Naive thymus-derived CD8-positive, alpha-beta T cell (primary cell): Measurements from ENCODE around the gene ZNF787. TPM values are rescaled to one million over a fixed set of nuclear protein-coding genes. Genes with fewer than 3 reads are reported as not detected.

Experiments
- ATAC-seq, 2 donors: fragments of 150-1000 bp; cut with Tn5 transposase in 1 of 2; sonication (Bioruptor Pico), chemical (Tn5 transposase) in 1 of 2; 1 replicate in 1 of 2; 2 replicates in 1 of 2; pipeline ENCODE4 v1.10.0; 2021; ENCODE audit warnings: mild to moderate bottlenecking in 2 of 2, moderate library complexity in 2 of 2
- POLR2A ChIA-PET: fragments of 350-600 bp; sonication (Branson Sonifier 250); formaldehyde crosslinking; loops from one replicate; lab custom pipeline; 2021; ENCODE audit warnings: antibody characterized with exemption; lab: Charles Lee
- DNase-seq, 10 donors: peaks; one replicate each; pipeline versions ENCODE4 v3.0.0 to v3.0.0-alpha.2; 2020 to 2022
- H3K27ac Mint-ChIP-seq, 10 donors: one replicate each; pipeline ENCODE4 v1.8.0; 2020 to 2022; ENCODE audit warnings: mild to moderate bottlenecking in 10 of 10, mixed read lengths in 10 of 10, moderate library complexity in 4 of 10, inconsistent platforms in 1 of 10
- H3K27me3 Mint-ChIP-seq, 5 donors: one replicate each; pipeline ENCODE4 v1.8.0; 2021 to 2022; ENCODE audit warnings: mixed read lengths in 5 of 5
- H3K36me3 Mint-ChIP-seq, 3 donors: one replicate each; pipeline ENCODE4 v1.8.0; 2020 to 2022; ENCODE audit warnings: mixed read lengths in 3 of 3, mild to moderate bottlenecking in 2 of 3, inconsistent platforms in 1 of 3
- H3K4me1 Mint-ChIP-seq, 4 donors: one replicate each; pipeline ENCODE4 v1.8.0; 2021 to 2022; ENCODE audit warnings: mixed read lengths in 4 of 4
- H3K4me3 Mint-ChIP-seq, 10 donors: one replicate each; pipeline ENCODE4 v1.8.0; 2020 to 2022; ENCODE audit warnings: mild to moderate bottlenecking in 10 of 10, mixed read lengths in 10 of 10, moderate library complexity in 6 of 10, inconsistent platforms in 1 of 10
- H3K9me3 Mint-ChIP-seq, 9 donors: one replicate each; pipeline ENCODE4 v1.8.0; 2020 to 2022; ENCODE audit warnings: mixed read lengths in 9 of 9, mild to moderate bottlenecking in 3 of 9, inconsistent platforms in 1 of 9, moderate library complexity in 1 of 9
- polyA plus RNA-seq, 3 donors: library from polyadenylated mRNA; unstranded; fragments of 300-500 nt; fragmentation: Illumina TruSeq; gene quantifications; one replicate each; pipeline ENCODE4 v1.2.3, GENCODE V29; 2021
- total RNA-seq, 8 experiments: library from RNA in 2 of 8; stranded (reverse) in 2 of 8; gene quantifications; one replicate each; pipeline ENCODE4 v1.2.3 and lab custom pipeline; 2021 to 2026

Gene ZNF787
- total and polyA plus RNA-seq, 5 experiments from 2014 or later: 0.49 to 29.4 (median 1.9) TPM

DNA sequence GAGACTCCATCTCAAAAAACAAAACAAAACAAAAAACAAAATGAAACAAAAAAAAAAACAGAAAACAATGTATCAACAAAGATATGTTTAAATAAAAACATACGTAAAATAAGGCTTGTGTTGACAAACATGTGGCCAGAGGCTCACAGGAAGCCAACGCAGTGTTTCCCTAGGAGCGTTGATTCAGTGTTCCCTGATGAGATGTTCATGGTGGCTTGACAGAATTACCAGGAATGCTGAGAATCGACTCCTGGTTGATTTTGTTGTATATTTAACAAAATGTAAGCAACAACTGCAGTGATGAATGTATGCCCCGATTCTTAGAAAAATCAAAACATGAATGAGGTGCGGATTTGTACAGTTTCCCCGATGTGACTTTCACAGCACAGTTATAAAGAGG, 8.9 kb upstream of the ZNF787 start:
- Mint-ChIP-seq H3K4me3 (no peak overlapping the region), H3K27me3 (no peaks in the 10 kb centered on the region), H3K4me1 (peaks cover 0 to 6% (median 0%) of the 10 kb centered on the region in 4 donors), H3K27ac (no peak overlapping the region), H3K36me3 (no peaks in the 10 kb centered on the region), H3K9me3 (no peaks in the 10 kb centered on the region)
- ATAC-seq: no peak
- POLR2A ChIA-PET: no interaction called here
- no peak for DNase-seq

DNA sequence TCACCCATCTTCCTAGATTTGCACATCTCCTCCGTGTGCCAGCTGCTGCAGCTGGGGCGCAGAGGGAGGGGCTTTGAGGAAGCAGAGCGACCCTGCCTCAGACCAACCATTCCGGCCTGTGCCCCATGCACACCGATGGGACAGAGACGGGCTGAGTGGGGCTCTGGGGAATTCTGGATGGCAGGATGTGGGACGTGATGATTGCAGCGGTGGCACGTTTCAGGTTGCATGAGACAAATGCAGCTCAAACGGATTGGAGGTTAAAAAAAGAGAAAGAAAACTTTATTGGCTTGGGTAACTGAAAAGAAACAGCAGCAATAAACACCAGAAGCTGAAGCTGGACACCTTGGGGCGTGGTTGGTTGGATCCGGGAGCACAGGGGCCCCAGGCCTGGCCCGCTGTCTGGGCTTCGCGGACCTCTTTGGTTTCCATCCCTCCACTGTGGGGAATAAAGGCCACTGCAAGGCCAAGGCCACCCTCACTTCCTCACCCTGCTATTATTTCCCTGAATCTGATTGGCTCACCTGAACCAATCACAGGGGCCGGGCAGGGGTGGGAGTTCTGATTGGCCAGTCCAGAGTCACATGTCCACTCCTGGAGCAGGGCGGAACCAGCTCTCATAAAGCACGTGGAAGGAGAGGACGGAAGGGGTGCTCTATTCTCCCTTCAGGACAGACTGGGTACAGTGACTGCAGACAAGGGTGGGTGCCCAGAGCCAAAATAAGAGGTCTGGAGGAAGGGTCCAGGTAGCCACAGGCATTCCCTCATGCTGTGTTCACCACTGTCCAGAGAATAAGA, 6.1 kb upstream of the ZNF787 start:
- no peaks in the 10 kb centered on the region for H3K27me3 Mint-ChIP-seq
- no peak for DNase-seq
- H3K27ac Mint-ChIP-seq: no peak overlapping the region
- no peaks in the 10 kb centered on the region for H3K36me3 Mint-ChIP-seq
- no peaks in the 10 kb centered on the region for H3K9me3 Mint-ChIP-seq
- H3K4me1 Mint-ChIP-seq: peaks cover 2 to 12% (median 9%) of the 10 kb centered on the region in 4 donors
- H3K4me3 Mint-ChIP-seq: no peak overlapping the region
- POLR2A ChIA-PET: no interaction called here
- no peak for ATAC-seq

GRCh38 chr19:56125806-56126590, 4.9 kb upstream of the ZNF787 start:
- no peak for ATAC-seq
- Mint-ChIP-seq H3K27me3 (no peaks in the 10 kb centered on the region), H3K9me3 (no peaks in the 10 kb centered on the region), H3K4me1 (peaks cover 4 to 19% (median 12%) of the 10 kb centered on the region in 4 donors), H3K27ac (peak overlapping the region in 3 of 10 donors; percentile 40 to 96 (median 53)), H3K36me3 (no peaks in the 10 kb centered on the region), H3K4me3 (no peak overlapping the region)
- DNase-seq: no peak
- POLR2A ChIA-PET: no interaction called here

GRCh38 chr19:56124578-56124977, 3.5 kb upstream of the ZNF787 start:
- Mint-ChIP-seq H3K27ac (peak overlapping the region in 9 of 10 donors; percentile 56 to 96 (median 81)), H3K27me3 (no peaks in the 10 kb centered on the region), H3K36me3 (no peaks in the 10 kb centered on the region), H3K9me3 (no peaks in the 10 kb centered on the region), H3K4me1 (peaks cover 4 to 24% (median 20%) of the 10 kb centered on the region in 4 donors), H3K4me3 (peak overlapping the region in 6 of 10 donors; percentile 3 to 71 (median 38))
- POLR2A ChIA-PET: interaction anchor here (1.2 kb wide), 1 partner anchor 13 kb away, joined by 3 read pairs; no protein-coding TSS in a partner anchor
- ATAC-seq: peak in 1 of 2 donors; percentile 3
- DNase-seq: peak in 3 of 10 donors; percentile 32 to 75 (median 54)

DNA sequence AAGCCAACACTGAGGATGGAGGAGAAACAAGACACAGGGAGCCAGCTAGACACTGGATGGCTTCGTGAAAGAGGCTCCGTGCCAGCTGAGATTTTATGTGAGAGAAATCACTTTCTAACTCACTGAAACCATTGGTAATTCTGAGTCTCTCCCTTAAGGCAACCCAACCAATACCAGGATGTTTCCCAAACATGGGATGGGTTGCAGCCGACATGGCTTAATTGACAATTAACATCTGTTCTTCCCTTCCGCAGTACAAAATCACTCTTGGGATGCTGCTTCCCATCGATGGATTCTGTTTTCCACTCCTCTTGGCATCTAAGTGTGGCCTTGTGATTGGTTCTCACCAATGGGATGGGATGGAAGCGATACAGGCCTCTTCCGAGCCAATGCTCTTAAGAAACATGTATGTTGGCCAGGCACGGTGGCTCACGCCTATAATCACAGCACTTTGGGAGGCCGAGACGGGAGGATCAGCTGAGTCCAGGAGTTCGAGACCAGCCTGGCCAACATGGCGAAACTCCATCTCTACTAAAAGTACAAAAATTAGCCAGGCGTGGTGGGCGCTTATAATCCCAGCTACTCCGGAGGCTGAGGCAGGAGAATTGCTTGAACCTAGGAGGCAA, 2.3 kb upstream of the ZNF787 start:
- H3K36me3 Mint-ChIP-seq: no peaks in the 10 kb centered on the region
- H3K4me1 Mint-ChIP-seq: peaks cover 8 to 35% (median 30%) of the 10 kb centered on the region in 4 donors
- H3K4me3 Mint-ChIP-seq: peak overlapping the region in 4 of 10 donors; percentile 12 to 50 (median 40)
- DNase-seq (no peak), ATAC-seq (no peak)
- no peaks in the 10 kb centered on the region for H3K9me3 Mint-ChIP-seq
- POLR2A ChIA-PET: interaction anchor here (4.4 kb wide), 1 partner anchor 16 kb away, joined by 76 read pairs; the partner anchor contains the start of gene ZNF444
- peak overlapping the region in 3 of 10 donors; percentile 11 to 63 (median 53) for H3K27ac Mint-ChIP-seq
- no peaks in the 10 kb centered on the region for H3K27me3 Mint-ChIP-seq

DNA sequence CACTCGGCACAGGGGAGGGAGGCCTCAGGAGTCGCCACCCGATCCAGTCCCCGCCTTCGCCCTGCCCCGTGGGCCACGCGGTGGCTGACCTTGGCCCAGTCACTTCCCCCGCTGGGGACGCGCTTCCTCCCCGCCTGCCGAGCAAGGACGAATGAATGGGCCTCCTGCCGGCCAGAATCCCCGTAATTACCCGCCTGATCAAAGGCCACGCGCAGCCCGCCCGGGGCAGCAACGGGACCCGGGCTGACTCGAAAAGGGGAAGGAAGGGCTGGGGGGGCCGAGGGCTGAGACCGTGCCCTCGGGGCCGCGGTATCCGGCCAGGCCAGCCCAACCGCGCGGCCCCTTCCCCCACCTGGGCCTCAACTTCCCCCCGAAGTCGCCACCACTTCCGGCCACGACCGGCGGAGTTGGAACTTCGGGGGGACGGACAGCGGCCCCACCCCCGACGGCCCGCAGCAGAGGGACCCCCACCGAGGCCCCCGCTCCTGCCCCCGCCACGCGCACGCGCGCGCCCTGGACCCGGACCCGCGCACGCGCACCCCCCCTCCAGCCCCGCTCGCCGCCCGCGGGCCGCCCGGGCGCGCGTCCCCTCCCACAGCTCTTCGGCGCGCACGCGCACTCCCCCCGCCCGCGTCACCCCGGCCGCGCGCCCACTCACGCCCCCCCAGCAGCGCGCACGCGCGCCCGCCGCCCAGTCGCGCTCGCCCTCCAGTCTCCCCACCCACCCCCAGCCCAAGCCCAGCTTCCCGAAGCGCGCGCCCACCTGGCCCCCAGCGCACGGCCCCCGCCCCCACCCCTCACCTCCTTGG, 520 bp downstream of the ZNF787 start:
- Mint-ChIP-seq H3K4me3 (peak overlapping the region; percentile 74 to 97 (median 90)), H3K9me3 (no peaks in the 10 kb centered on the region), H3K4me1 (peaks cover 13 to 52% (median 40%) of the 10 kb centered on the region in 4 donors), H3K27me3 (no peaks in the 10 kb centered on the region), H3K36me3 (no peaks in the 10 kb centered on the region), H3K27ac (peak overlapping the region; percentile 48 to 98 (median 94))
- POLR2A ChIA-PET: interaction anchor here (0.5 to 4.4 kb wide), 8 partner anchors 9 to 335 kb away, joined by 3 to 76 read pairs (median 4); partner anchors contain the start of genes ZNF444 and ZSCAN5A
- DNase-seq: peak; percentile 71 to 91 (median 80)
- ATAC-seq: peak; percentile 34 to 46

- H3K27ac Mint-ChIP-seq: peak overlapping the region; percentile 76 to 96 (median 91)
- H3K4me3 Mint-ChIP-seq: peak overlapping the region; percentile 73 to 94 (median 82)
- peak in 1 of 10 donors; percentile 17 for DNase-seq
- H3K36me3 Mint-ChIP-seq: no peaks in the 10 kb centered on the region
- H3K4me1 Mint-ChIP-seq: peaks cover 14 to 56% (median 44%) of the 10 kb centered on the region in 4 donors
- no peaks in the 10 kb centered on the region for H3K27me3 Mint-ChIP-seq
- POLR2A ChIA-PET: interaction anchor here (1.3 to 4.4 kb wide), 3 partner anchors 9 to 195 kb away, joined by 10 to 76 read pairs (median 21); partner anchors contain the start of genes ZNF444 and ZSCAN5A
- H3K9me3 Mint-ChIP-seq: no peaks in the 10 kb centered on the region
- ATAC-seq: no peak
Measured at GRCh38 chr19:56120002-56120370, 1.1 kb downstream of the ZNF787 start.

DNA sequence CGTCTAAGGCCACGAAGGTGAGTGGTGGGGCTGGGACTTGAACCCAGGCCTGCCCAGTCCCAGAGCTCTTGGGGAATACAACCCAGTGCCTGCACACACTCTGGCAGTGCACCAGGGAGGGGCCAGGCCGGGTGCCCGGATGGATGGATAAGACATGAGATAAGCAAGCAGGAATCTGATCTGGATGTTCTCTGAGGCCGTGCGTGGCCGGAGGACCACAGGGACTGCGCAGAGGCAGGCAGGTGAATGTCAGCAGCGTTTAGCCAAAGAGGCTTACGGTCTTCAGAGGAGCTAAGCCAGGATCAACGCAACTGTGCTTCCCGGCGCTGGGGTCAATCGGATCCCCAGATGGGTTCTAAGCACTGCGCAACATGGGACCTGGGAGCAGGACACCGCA, 1.5 kb downstream of the ZNF787 start:
- H3K4me3 Mint-ChIP-seq: peak overlapping the region; percentile 73 to 94 (median 82)
- H3K9me3 Mint-ChIP-seq: no peaks in the 10 kb centered on the region
- ATAC-seq: no peak
- POLR2A ChIA-PET: interaction anchor here (4.4 kb wide), 1 partner anchor 20 kb away, joined by 76 read pairs; the partner anchor contains the start of gene ZNF444
- H3K36me3 Mint-ChIP-seq: no peaks in the 10 kb centered on the region
- no peak for DNase-seq
- peaks cover 16 to 58% (median 44%) of the 10 kb centered on the region in 4 donors for H3K4me1 Mint-ChIP-seq
- H3K27ac Mint-ChIP-seq: peak overlapping the region; percentile 51 to 96 (median 91)
- H3K27me3 Mint-ChIP-seq: no peaks in the 10 kb centered on the region

DNA sequence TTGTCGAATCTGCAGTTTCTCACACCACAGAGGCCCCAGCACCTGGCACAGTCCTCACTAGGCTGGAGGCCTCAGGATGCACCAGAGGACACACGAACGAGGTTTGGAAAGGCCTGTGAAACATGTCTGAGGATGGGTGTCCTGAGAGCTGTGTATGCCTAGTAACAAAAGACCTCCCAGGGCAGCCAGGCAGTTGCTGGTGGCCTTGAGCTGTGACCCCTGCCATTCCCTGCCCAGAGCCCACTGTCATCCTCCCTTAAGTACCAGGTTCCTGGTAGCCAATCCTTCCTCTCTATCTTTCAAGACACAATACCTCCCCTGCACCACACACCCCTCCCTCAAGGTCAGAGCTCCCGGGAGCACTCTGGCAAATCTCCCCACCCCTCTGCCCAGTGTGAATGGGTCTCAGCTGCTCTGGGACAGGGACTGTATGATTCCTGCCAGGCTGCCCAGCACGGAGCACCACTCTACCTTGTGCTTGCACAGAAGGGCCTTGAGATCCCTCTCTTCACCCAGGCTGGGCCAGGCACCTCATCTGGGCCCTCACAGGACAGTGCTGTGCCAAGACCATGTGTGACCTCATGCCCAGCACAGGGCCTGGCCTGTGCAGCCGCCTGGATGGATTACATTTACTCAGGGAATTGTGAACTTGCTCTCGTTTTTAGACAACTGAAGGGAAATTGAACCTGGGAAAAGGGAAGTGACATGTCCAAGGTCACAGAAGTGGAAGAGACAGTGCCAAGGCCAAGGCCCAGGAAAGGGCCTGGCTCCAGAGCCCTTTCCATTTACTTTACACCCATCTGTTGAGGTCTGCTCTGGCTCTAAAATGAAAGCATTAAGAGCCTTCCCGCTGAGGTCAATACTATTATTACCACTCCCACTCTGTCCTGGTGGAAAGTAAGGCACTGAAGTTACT, 2.2 kb downstream of the ZNF787 start:
- ATAC-seq (no peak), DNase-seq (no peak)
- peak overlapping the region; percentile 51 to 96 (median 91) for H3K27ac Mint-ChIP-seq
- H3K4me1 Mint-ChIP-seq: peaks cover 17 to 61% (median 47%) of the 10 kb centered on the region in 4 donors
- POLR2A ChIA-PET: interaction anchor here (4.4 kb wide), 1 partner anchor 21 kb away, joined by 76 read pairs; the partner anchor contains the start of gene ZNF444
- H3K4me3 Mint-ChIP-seq: peak overlapping the region; percentile 12 to 94 (median 82)
- no peaks in the 10 kb centered on the region for H3K36me3 Mint-ChIP-seq
- H3K9me3 Mint-ChIP-seq: no peaks in the 10 kb centered on the region
- no peaks in the 10 kb centered on the region for H3K27me3 Mint-ChIP-seq

DNA sequence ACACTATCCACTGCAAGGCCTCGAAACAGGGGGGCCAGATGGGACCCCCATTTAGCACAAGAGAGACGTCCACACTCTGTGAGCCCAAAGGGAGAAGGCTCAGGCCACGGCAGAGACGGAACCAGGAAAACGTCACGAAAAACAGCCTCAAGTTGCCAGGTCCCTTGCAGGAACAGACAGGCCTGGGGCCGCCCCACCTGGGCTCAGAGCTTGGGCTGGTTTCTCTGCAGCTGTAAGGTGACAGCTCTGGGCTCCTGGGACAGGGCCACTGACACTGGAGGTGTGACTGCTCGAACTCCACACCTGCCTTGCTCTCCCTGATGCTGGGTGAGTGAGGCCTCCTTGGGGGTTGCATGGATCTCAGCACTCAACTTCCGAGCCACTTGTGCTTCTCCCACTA, 3.2 kb downstream of the ZNF787 start:
- no peaks in the 10 kb centered on the region for H3K36me3 Mint-ChIP-seq
- peak overlapping the region in 4 of 10 donors; percentile 37 to 63 (median 50) for H3K4me3 Mint-ChIP-seq
- peaks cover 20 to 65% (median 56%) of the 10 kb centered on the region in 4 donors for H3K4me1 Mint-ChIP-seq
- DNase-seq: no peak
- ATAC-seq: no peak
- POLR2A ChIA-PET: no interaction called here
- H3K27me3 Mint-ChIP-seq: no peaks in the 10 kb centered on the region
- no peaks in the 10 kb centered on the region for H3K9me3 Mint-ChIP-seq
- peak overlapping the region in 4 of 10 donors; percentile 52 to 92 (median 80) for H3K27ac Mint-ChIP-seq
